NCI-H82 treated with DMSO at 0.1 percent for 48 hours (cell line): ENCODE measurements around the gene PLEK2.
"Not testable (repeated sequence)": the region's sequence is repeated elsewhere in the genome, so short reads cannot be mapped to it uniquely, and the experiment has no call there.

Experiments
- DNase-seq: peaks from one replicate; lab custom pipeline; 2025; ENCODE audit not compliant: unreplicated experiment; lab: John Stamatoyannopoulos, UW

PLEK2 gene

DNA sequence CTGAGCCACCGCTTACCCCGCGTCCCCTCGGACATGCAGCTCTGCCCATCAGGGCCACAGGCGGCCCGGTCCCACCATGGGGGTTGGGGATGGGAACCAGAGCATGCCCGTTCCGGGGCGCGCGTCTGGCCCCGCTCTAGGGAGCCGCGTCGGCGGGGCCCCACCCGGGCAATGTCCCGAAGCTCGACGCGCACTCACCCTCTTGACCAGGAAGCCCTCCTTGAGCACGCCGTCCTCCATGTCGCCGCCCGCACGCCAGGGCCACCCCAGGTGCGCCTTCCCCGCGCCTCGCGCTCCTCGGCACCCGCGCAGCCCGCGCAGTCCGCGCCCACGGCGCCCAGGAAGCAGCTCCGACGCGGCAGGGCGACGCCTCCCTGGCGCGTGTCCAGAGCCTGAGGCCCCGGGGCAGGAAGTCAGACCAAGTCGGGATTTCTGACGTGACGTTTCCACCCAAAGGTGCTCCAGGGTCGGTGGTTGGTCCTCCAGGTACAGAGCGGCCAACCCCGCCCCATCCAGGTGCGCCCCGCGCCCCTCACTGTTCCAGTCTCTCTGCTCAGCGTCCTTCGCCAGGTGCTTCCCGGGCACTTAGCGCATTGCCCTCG is at the start of gene PLEK2:
Gene PLEK2, minus strand, starts transcription at position 346 of the 602 bp plus-strand sequence. Its CDS starts 106 bp downstream, at position 240.
- no peak for DNase-seq

- DNase-seq = no peak
These were observed 49.5 kb upstream of the PLEK2 start for GRCh38 chr14:67461341-67461985.

- DNase-seq = no peak
These were observed 47.4 kb upstream of the PLEK2 start for GRCh38 chr14:67459336-67459735.

DNA sequence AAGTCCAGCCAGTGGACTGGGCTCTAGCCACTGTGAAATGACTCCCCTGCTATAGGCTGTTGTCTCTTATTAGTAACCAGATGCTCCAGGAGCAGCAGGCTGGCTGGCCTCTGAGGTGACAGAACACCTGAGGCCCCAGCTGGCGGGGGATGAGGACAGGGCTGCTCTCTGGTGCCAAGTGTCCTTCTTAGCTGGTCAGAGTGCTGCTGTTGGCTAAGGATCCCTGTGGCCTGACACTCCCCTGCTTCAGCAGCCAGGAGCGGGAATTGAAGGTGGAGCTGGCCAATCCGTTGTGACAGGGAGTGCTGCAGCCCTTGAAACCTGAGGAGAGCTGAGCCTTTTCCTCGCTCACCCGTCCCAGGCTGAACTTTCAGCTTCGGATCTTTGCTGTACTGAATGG is 45.8 kb upstream of the PLEK2 start:
- DNase-seq = no peak

DNA sequence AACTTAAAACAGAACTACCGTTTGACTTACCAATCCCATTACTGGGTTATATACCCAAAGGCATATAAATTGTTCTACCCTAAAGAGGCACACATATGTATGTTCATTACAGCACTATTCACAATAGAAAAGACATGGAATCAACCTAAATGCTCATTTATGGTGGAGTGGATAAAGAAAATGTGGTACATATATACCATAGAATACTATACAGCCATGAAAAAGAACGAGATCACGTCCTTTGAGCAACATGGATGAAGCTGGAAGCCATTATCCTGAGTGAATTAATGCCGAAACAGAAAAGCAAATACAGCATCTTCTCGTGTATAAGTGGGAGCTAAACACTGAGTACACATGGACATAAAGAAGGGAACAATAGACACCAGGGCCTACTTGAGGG is 44.8 kb upstream of the PLEK2 start:
- no peak for DNase-seq

DNA sequence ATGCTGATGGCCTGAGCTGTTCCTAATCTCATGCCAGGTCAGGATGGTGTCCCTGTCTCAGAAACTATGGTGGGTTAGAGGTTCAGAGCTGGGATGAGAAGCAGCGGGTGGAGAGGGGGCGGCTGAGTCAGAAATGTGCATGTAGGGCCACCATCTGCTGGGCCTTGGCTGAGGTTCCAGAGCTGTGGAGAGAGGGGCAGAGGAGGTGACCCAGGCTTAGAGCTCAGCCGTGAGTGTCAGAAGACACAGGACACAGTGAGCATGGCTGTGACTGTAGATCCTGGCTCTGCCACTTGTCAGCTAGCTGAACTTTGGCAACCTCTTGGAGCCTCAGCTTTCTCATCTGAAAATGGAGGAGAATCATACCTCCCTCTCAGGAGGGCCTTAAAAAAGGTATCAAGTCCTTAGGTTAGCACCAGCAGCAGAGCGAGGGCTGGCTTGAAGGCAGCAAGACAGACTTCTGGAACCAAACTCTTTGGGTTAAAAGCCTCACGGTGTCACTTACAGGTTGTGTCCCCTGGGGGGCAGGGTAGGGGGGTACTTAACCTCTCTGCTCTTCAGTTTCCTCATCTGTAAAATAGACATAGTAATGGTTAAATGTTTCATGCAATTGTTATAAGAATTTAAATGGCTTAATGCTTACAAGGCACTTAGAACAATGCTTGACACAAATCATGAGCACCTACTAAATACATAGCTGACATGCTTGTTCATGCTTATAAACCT is 41.8 kb upstream of the PLEK2 start:
- DNase-seq = no peak

- not testable (repeated sequence) for DNase-seq
These were observed 39.7 kb upstream of the PLEK2 start for GRCh38 chr14:67451667-67452066.

DNA sequence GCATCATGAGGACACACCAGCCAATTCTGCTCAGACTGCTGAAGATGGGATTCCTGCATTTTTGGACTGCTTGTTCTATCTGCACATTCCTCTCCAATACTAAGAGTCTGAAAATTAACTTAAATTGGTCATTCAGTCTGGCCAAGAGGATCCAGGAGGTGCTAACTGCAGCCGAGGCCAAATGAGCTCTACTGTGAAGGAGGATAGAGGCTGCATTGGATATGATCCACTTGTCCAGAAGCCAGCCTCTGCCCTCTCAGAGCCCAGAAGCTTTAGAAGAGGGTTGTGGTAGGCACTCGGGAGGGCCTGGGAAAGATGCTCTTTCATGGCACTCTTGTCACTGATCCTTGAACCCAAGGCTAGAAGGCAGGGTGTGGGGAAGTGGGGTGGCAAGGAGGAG is 37.1 kb upstream of the PLEK2 start:
- DNase-seq = no peak

GRCh38 chr14:67447033-67447381 is 35.0 kb upstream of the PLEK2 start:
- peak; percentile 25 for DNase-seq

DNA sequence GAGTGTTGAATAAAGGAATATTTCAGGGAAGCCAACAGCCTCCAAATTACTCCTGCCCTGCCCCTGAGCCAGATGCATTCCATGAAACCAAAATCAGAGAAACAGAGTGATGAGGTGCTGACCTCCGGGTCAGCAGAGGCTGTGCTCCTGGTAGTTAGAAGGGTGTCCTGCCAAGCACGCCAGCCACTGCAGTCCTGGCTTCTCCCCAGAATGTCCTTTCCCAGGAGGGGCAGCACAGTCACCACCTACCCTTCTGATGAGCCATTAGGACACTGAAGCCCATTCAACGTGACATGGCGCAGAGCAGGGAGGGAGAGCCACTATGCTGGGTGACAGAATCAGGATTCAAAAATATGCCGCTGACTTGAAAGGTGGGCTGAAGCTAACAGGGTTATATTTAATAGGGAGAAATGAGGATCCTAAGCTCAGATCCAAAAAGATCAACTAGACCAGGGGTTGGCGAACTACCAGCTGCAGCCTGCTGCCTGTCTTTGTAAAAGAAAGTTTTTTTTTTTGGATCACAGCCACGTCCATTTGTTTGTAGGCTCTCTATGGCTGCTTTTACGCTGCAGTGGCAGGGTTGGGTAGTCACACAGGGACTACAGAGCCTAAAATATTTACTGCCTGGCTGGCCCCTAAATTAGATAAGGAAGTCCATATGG is 34.5 kb upstream of the PLEK2 start:
- DNase-seq = no peak

- DNase-seq = no peak
These were observed 32.4 kb upstream of the PLEK2 start for GRCh38 chr14:67444395-67444794.

DNA sequence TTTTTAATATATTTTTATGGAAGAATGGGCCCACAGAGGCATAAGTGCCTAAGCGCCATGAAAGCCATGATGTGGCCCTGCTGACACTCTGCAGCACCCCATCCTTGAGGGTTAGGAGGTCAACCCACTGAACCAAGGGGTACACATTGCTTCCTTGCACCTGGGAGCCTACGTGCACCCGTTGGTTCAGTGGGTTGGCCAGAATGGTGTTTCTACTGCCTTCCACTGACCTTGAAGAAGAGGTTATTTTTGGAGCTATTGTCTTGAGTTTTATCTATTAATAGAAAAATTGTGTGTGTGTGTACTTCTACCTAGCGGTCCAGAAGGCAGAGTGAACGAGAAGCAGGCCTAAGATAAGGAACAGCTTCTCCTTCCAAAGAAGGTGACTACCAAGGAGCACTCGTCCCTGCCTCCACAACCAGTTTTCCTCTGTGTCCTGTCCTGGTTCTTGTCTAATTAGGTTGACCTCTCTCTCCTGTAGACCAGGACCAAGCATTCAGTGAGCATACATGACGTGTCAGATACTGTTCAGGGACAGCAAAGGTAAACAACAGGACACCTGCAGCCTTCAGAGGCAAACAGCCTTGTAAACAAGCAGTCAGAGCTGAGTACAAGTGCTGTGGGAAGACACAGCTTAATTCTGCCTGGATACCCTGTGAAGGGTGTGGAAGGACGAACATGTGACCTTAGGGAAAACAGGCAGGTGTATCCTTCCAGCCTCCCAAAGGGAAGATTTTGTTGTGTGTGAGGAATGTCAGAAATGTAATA is 30.4 kb upstream of the PLEK2 start:
- no peak for DNase-seq

- no peak for DNase-seq
These were observed 29.7 kb upstream of the PLEK2 start for GRCh38 chr14:67441672-67442071.

- DNase-seq = no peak
These were observed 29.3 kb upstream of the PLEK2 start for GRCh38 chr14:67441256-67441655.

DNA sequence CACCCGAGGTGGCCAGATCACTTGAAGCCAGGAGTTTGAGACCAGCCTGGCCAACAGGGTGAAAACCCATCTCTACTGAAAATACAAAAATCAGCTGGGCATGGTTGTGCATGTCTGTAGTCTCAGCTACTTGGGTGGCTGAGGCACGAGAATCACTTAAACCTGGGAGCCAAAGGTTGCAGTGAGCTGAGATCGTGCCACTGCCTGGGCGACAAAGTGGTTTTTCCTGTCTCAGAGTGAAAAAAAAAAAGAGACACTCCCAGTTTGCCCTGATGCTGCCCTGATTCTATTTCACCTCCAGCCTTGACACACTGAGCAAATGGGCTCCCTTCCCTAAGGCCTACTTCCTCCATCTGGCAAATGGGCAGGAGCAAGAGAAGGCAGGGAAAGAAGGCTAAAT is 28.5 kb upstream of the PLEK2 start:
- no peak for DNase-seq

DNA sequence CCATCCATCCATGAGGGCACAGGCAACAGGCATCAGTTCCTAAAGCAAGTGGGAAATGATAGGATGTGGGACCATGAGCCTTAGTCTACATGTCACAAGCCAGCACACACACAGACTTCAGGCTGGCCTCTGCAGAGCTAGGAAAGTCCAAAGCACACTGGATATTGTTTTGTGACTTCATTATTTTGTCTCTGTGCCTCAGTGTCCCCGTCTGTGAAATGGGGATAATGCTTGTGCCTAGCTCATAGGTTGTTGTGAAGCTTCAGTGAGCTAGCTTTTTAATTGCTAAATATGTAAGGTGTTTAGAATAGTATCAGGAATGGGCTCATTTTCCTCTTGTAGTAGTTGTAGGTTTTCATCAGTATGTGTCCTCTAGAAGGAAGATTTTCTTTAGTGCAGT is 27.0 kb upstream of the PLEK2 start:
- no peak for DNase-seq

- DNase-seq = peak; percentile 51
These were observed 24.3 kb upstream of the PLEK2 start for GRCh38 chr14:67436006-67436866.

- no peak for DNase-seq
These were observed 23.6 kb upstream of the PLEK2 start for GRCh38 chr14:67435603-67436002.

DNA sequence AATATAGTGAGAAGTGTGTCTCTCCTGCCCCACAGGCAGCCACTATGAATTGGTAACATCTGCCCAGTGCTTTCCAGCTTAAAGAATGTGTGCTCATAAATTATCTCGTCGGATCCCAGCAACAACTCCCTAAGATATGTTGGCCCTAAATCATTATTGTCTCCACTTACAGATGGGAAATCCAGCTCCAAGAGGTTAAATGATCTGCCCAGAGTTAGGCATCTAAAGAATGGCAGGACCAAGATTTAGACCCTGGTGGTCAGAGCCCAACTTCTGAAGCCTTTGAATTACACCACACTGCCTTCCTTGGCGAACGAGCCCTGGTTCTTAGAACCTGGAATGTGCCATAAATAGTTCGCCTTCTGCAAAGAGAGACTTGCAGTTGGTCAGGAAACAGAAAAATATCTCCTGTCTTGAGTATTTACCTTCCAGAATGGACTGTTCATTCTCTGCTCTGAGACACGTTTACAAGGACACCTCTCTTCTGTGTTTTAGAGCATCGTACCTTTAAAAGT is 20.1 kb upstream of the PLEK2 start:
- no peak for DNase-seq
